Activated B cell treated with CpG ODN at 0.5 μM for 24 hours (primary cell): ENCODE results near the gene IRF2. TPM values are rescaled to one million over a fixed set of nuclear protein-coding genes. Genes with fewer than 3 reads are reported as not detected.

Experiments used
- ATAC-seq: fragments of 200-7000 bp; cut with Tn5 transposase; one replicate; pipeline ENCODE4 v1.10.0; 2021; ENCODE audit warnings: low read depth, mild to moderate bottlenecking, moderate library complexity
- CTCF ChIA-PET: fragments of 350-600 bp; sonication (Branson Sonifier 250); formaldehyde crosslinking; loops from one replicate; lab custom pipeline; 2021; ENCODE audit warnings: antibody characterized with exemption; lab: Charles Lee
- POLR2A ChIA-PET: fragments of 350-600 bp; sonication (Branson Sonifier 250); formaldehyde crosslinking; loops from one replicate; lab custom pipeline; 2021; ENCODE audit warnings: antibody characterized with exemption; lab: Charles Lee
- DNase-seq: peaks from one replicate; pipeline ENCODE4 v3.0.0; 2022
- H3K27ac Mint-ChIP-seq: one replicate; pipeline ENCODE4 v1.8.0; 2020; ENCODE audit warnings: mixed read lengths
- H3K27me3 Mint-ChIP-seq: one replicate; pipeline ENCODE4 v1.8.0; 2021; ENCODE audit warnings: mixed read lengths
- H3K36me3 Mint-ChIP-seq: one replicate; pipeline ENCODE4 v1.8.0; 2021; ENCODE audit warnings: low read depth, mixed read lengths
- H3K4me1 Mint-ChIP-seq: one replicate; pipeline ENCODE4 v1.8.0; 2021; ENCODE audit warnings: mixed read lengths
- H3K4me3 Mint-ChIP-seq: one replicate; pipeline ENCODE4 v1.8.0; 2020; ENCODE audit warnings: mild to moderate bottlenecking, mixed read lengths
- H3K9me3 Mint-ChIP-seq: one replicate; pipeline ENCODE4 v1.8.0; 2020; ENCODE audit warnings: mixed read lengths
- intact Hi-C: fragments of 100-400 bp; cut with micrococcal nuclease; formaldehyde crosslinking; loops from one replicate; pipeline ENCODE4 v1.15.1; 2024
- total RNA-seq: library from RNA; stranded (reverse); gene quantifications from 2 replicates; pipeline ENCODE4 v1.2.3, GENCODE V29; 2022
- TF ChIP-seq, protein P1 (sequence below): fragments of 200-600 bp; IDR thresholded peaks from one replicate; pipeline ENCODE4 v1.8.0; 2022; ENCODE audit warnings: antibody characterized with exemption, mild to moderate bottlenecking

Gene IRF2
- total RNA-seq, 1 donor from 2014 or later = 66.2 TPM

DNA sequence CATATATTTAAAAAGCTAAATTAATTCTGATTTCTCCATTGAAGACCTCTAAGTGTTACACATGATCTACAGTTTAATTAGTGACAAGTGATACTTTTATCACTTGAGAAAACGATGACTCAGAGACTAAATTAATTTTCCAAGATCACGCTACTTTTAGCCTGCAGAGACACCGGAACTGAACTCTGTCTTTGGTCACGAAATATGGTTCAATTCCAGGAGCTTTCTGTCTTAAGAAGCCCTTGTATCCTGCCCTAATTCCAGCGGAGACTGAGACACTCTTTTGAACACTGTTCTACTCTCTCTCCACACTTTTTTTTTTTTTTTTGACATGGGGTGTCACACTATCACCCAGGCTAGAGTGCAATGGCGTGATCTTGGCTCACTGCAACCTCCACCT is 63.6 kb downstream of the IRF2 start:
- ATAC-seq (no peak), DNase-seq (no peak)
- Mint-ChIP-seq H3K4me3 (no peak overlapping the region), H3K27ac (peak overlapping the region; percentile 73), H3K9me3 (no peaks in the 10 kb centered on the region), H3K4me1 (peaks cover 67% of the 10 kb centered on the region), H3K27me3 (no peaks in the 10 kb centered on the region), H3K36me3 (peaks cover 84% of the 10 kb centered on the region)
- ChIA-PET POLR2A (interaction anchor here (0.6 to 2.8 kb wide), 8 partner anchors 15 to 685 kb away, joined by 3 to 15 read pairs (median 5); no protein-coding TSS in a partner anchor), CTCF (no interaction called here)
- TF ChIP-seq, protein P1, sequence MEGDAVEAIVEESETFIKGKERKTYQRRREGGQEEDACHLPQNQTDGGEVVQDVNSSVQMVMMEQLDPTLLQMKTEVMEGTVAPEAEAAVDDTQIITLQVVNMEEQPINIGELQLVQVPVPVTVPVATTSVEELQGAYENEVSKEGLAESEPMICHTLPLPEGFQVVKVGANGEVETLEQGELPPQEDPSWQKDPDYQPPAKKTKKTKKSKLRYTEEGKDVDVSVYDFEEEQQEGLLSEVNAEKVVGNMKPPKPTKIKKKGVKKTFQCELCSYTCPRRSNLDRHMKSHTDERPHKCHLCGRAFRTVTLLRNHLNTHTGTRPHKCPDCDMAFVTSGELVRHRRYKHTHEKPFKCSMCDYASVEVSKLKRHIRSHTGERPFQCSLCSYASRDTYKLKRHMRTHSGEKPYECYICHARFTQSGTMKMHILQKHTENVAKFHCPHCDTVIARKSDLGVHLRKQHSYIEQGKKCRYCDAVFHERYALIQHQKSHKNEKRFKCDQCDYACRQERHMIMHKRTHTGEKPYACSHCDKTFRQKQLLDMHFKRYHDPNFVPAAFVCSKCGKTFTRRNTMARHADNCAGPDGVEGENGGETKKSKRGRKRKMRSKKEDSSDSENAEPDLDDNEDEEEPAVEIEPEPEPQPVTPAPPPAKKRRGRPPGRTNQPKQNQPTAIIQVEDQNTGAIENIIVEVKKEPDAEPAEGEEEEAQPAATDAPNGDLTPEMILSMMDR = no peak
- intact Hi-C loops = loop anchor here (10.0 kb wide), 1 partner anchor 906 kb away; the partner anchor contains the start of gene ING2

DNA sequence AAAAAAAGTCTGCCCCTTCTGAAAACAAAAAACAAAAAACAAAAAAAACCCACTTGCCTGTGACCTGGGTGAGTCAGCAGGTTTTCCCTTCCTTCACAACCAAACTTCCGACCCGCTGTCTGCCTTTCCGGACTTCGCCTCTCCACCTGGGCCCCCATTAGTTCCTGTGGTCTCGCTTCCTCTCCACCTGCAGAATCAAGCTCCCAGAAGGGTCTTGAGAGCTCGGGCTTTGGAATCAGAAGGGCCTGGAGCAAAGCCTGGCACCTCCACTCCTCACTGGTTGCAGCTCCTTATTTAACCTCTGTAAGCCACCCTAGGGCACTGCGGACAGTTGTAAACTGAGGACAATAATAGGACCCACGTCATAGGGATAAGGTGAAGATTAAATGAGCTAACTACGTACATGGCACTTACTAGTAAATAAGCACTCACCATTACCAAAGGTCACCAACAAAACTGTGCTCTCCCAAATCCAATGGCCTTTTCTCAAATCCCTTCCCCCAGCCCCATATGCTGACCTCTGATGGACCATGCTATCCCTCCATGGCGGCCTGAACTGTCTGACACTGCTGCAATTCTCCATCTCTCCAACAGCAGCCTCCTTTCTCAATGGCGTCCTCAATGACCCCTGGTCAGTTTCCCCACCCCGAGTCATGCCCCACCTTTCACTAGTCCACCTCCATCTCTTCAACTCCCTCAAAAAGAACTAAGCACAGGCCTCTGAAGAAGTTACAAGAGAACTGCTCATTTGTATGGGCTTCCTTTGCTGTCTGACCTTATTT is 64.2 kb downstream of the IRF2 start:
- Mint-ChIP-seq H3K4me3 (peak overlapping the region; percentile 65), H3K36me3 (peaks cover 84% of the 10 kb centered on the region), H3K9me3 (no peaks in the 10 kb centered on the region), H3K27ac (peak overlapping the region; percentile 73), H3K27me3 (no peaks in the 10 kb centered on the region), H3K4me1 (peaks cover 66% of the 10 kb centered on the region)
- TF ChIP-seq, protein P1 = no peak
- DNase-seq = no peak
- ATAC-seq = peak; percentile 68
- ChIA-PET POLR2A (interaction anchor here (0.6 to 2.8 kb wide), 10 partner anchors 10 to 686 kb away, joined by 3 to 15 read pairs (median 4); partner anchors contain the start of gene IRF2), CTCF (interaction anchor here (0.7 kb wide), 1 partner anchor 82 kb away, joined by 3 read pairs; no protein-coding TSS in a partner anchor)
- intact Hi-C loops = loop anchor here (1.0 to 10.0 kb wide), 2 partner anchors 7 to 905 kb away; partner anchors contain the start of gene ING2

DNA sequence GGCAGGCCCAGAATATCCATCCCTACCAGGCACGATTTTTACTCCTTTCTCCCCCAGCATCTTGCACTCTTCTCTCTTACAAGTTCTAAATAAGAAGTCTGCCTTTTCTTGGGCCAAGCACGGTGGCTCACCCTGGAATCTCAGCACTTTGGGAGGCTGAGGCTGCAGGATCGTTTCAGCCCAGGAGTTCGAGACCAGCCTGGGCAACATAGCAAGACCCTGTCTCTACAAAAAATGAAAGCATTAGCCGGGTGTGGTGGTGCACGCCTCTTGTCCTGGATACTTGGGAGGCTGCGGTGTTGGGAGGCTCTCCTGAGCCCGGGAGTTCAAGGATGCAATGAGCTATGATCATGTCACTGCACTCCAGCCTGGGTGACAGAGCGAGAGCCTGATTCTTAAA is 64.8 kb downstream of the IRF2 start:
- Mint-ChIP-seq H3K4me3 (peak overlapping the region; percentile 65), H3K4me1 (peaks cover 63% of the 10 kb centered on the region), H3K9me3 (no peaks in the 10 kb centered on the region), H3K36me3 (peaks cover 85% of the 10 kb centered on the region), H3K27ac (peak overlapping the region; percentile 73), H3K27me3 (no peaks in the 10 kb centered on the region)
- DNase-seq (no peak), ATAC-seq (no peak)
- CTCF ChIA-PET = interaction anchor here (0.7 kb wide), 1 partner anchor 81 kb away, joined by 3 read pairs; no protein-coding TSS in a partner anchor
- TF ChIP-seq, protein P1 = no peak
- intact Hi-C loops = loop anchor here (1.0 kb wide), 1 partner anchor 8 kb away; no protein-coding TSS in a partner anchor
- POLR2A ChIA-PET = interaction anchor here (0.6 to 2.8 kb wide), 10 partner anchors 7 to 142 kb away, joined by 3 to 15 read pairs (median 4); partner anchors contain the start of gene IRF2

DNA sequence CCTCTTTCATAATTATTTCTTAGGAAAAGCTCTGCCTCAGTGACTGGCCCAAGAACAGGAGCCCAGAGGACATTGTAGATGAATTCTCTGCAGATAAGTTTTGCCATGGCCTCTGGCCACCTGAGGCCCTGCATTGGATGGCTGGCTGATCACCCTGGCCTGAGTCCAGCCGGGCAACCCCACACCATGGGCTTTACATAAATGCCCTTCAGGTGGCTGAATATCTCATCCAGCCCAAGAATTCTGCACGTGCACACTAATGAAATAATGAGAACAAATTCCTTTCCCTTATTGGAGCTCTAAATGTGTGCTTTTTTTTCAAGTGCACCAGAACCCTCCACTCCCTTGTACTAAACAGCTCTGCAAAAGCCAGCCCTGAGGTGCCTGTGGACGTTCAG is 65.7 kb downstream of the IRF2 start:
- no peak for DNase-seq
- ChIA-PET CTCF (interaction anchor here (1.3 kb wide), 1 partner anchor 144 kb away, joined by 3 read pairs; no protein-coding TSS in a partner anchor), POLR2A (interaction anchor here (1.0 to 2.8 kb wide), 2 partner anchors 8 to 13 kb away, joined by 4 to 15 read pairs; no protein-coding TSS in a partner anchor)
- intact Hi-C loops = loop anchor here (1.0 kb wide), 1 partner anchor 9 kb away; no protein-coding TSS in a partner anchor
- Mint-ChIP-seq H3K36me3 (peaks cover 85% of the 10 kb centered on the region), H3K27ac (peak overlapping the region; percentile 35), H3K27me3 (no peaks in the 10 kb centered on the region), H3K4me3 (no peak overlapping the region), H3K9me3 (no peaks in the 10 kb centered on the region), H3K4me1 (peaks cover 62% of the 10 kb centered on the region)
- TF ChIP-seq, protein P1 = no peak
- ATAC-seq = no peak
